ENCODE measurements around the gene PRR19. TPM values are rescaled to one million over a fixed set of nuclear protein-coding genes. Genes with fewer than 3 reads are reported as not detected.

Gene PRR19
- total RNA-seq, 1 donor from 2014 or later = 1.7 TPM

GRCh38 chr19:42344336-42344893 lies 42.5 kb downstream of the PRR19 start:
- Mint-ChIP-seq H3K4me1 (ENCODE audit: low read depth) (peaks cover 6% of the 10 kb centered on the region), H3K4me3 (ENCODE audit: unreplicated experiment) (no peak overlapping the region), H3K27ac (ENCODE audit: unreplicated experiment) (no peak overlapping the region), H3K36me3 (ENCODE audit: low read depth) (peaks cover 14% of the 10 kb centered on the region), H3K27me3 (ENCODE audit: low read depth) (no peaks in the 10 kb centered on the region), H3K9me3 (ENCODE audit: low read depth) (no peaks in the 10 kb centered on the region)
- no peak for TF ChIP-seq CTCF (IDR thresholded peaks at IDR 0.05)
- no peak for DNase-seq (ENCODE audit: low spot score)

GRCh38 chr19:42345191-42345812 lies 43.4 kb downstream of the PRR19 start:
- no peak for DNase-seq (ENCODE audit: low spot score)
- peaks cover 16% of the 10 kb centered on the region for H3K36me3 Mint-ChIP-seq (ENCODE audit: low read depth)
- no peaks in the 10 kb centered on the region for H3K9me3 Mint-ChIP-seq (ENCODE audit: low read depth)
- peaks cover 6% of the 10 kb centered on the region for H3K4me1 Mint-ChIP-seq (ENCODE audit: low read depth)
- no peak for TF ChIP-seq CTCF (IDR thresholded peaks at IDR 0.05)
- H3K27ac Mint-ChIP-seq (ENCODE audit: unreplicated experiment) = no peak overlapping the region
- H3K4me3 Mint-ChIP-seq (ENCODE audit: unreplicated experiment) = no peak overlapping the region
- H3K27me3 Mint-ChIP-seq (ENCODE audit: low read depth) = no peaks in the 10 kb centered on the region

- TF ChIP-seq CTCF (IDR thresholded peaks at IDR 0.05) = no peak
- peaks cover 19% of the 10 kb centered on the region for H3K36me3 Mint-ChIP-seq (ENCODE audit: low read depth)
- H3K27me3 Mint-ChIP-seq (ENCODE audit: low read depth) = no peaks in the 10 kb centered on the region
- H3K9me3 Mint-ChIP-seq (ENCODE audit: low read depth) = no peaks in the 10 kb centered on the region
- no peak overlapping the region for H3K4me3 Mint-ChIP-seq (ENCODE audit: unreplicated experiment)
- no peak overlapping the region for H3K27ac Mint-ChIP-seq (ENCODE audit: unreplicated experiment)
- peaks cover 6% of the 10 kb centered on the region for H3K4me1 Mint-ChIP-seq (ENCODE audit: low read depth)
- no peak for DNase-seq (ENCODE audit: low spot score)
Measured at GRCh38 chr19:42348211-42348610, 46.3 kb downstream of the PRR19 start.

GRCh38 chr19:42349378-42350107 lies 47.6 kb downstream of the PRR19 start:
- Mint-ChIP-seq H3K9me3 (ENCODE audit: low read depth) (no peaks in the 10 kb centered on the region), H3K27ac (ENCODE audit: unreplicated experiment) (no peak overlapping the region), H3K4me3 (ENCODE audit: unreplicated experiment) (no peak overlapping the region)

More at GRCh38 chr19:42349378-42350107, 47.6 kb downstream of the PRR19 start:
- no peak for TF ChIP-seq CTCF (IDR thresholded peaks at IDR 0.05)
- Mint-ChIP-seq H3K4me1 (ENCODE audit: low read depth) (peaks cover 6% of the 10 kb centered on the region), H3K36me3 (ENCODE audit: low read depth) (peaks cover 22% of the 10 kb centered on the region), H3K27me3 (ENCODE audit: low read depth) (no peaks in the 10 kb centered on the region)
- no peak for DNase-seq (ENCODE audit: low spot score)
